Stomach (tissue), 4 donors: ENCODE measurements around the gene INO80.

ENCODE experiments used
- EP300 ChIP-seq: sonication (generic); formaldehyde crosslinking; IDR thresholded peaks from one replicate; pipeline ENCODE4 v1.6.1; 2017; ENCODE audit warnings: antibody characterized with exemption
- POLR2A ChIP-seq, 4 donors: fragments of 450-650 bp; IDR thresholded peaks; one replicate each; pipeline ENCODE4 v1.6.1; 2016; ENCODE audit warnings: antibody characterized with exemption in 4 of 4, control low read depth in 2 of 4, mild to moderate bottlenecking in 1 of 4, moderate library complexity in 1 of 4
- TF ChIP-seq, protein P1 (sequence below), 7 experiments: fragments of 450-650 bp in 4 of 7; fragments of 200-600 bp in 3 of 7; sonication (generic) in 3 of 7; IDR thresholded peaks; one replicate each; pipeline ENCODE4 v1.5.1; 2016 to 2019; ENCODE audit warnings: antibody characterized with exemption in 7 of 7, control low read depth in 2 of 7, mild to moderate bottlenecking in 1 of 7

DNA sequence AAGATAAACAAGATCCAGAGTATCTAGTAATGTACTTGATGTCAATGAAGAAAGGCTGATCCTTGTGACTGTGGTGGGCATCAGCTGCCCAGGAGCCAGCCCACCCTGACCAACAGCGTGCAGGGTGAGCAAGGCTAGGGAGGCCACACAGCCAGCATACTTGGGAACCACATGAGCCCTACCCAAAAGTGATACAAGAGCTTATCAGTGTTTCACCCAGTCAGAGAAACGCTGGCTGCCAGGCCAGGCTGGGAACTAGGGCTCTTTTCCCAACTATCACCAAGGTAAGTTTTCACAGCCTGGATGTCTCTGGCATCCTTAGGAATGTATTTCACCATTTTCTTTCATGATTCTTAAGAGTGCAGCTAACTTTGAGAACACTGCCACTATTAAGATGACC, 137.9 kb downstream of the INO80 start:
- TF ChIP-seq EP300 = no peak
- no peak for TF ChIP-seq POLR2A (IDR thresholded peaks at IDR 0.05)
- TF ChIP-seq, protein P1, sequence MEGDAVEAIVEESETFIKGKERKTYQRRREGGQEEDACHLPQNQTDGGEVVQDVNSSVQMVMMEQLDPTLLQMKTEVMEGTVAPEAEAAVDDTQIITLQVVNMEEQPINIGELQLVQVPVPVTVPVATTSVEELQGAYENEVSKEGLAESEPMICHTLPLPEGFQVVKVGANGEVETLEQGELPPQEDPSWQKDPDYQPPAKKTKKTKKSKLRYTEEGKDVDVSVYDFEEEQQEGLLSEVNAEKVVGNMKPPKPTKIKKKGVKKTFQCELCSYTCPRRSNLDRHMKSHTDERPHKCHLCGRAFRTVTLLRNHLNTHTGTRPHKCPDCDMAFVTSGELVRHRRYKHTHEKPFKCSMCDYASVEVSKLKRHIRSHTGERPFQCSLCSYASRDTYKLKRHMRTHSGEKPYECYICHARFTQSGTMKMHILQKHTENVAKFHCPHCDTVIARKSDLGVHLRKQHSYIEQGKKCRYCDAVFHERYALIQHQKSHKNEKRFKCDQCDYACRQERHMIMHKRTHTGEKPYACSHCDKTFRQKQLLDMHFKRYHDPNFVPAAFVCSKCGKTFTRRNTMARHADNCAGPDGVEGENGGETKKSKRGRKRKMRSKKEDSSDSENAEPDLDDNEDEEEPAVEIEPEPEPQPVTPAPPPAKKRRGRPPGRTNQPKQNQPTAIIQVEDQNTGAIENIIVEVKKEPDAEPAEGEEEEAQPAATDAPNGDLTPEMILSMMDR (IDR thresholded peaks at IDR 0.05) = no peak
